Activated naive CD8-positive, alpha-beta T cell treated with anti-CD3 and anti-CD28 coated beads, Interleukin-2, amount 10 ng/mL, durations not matched to agents 7 days and 5 days (primary cell): Measurements from ENCODE around the gene MTRFR. TPM values are rescaled to one million over a fixed set of nuclear protein-coding genes. Genes with fewer than 3 reads are reported as not detected.
"Not testable (repeated sequence)": the region's sequence is repeated elsewhere in the genome, so short reads cannot be mapped to it uniquely, and the experiment has no call there.

Source experiments
- ATAC-seq: fragments of 150-1000 bp; cut with Tn5 transposase; one replicate; pipeline ENCODE4 v1.10.0; 2021; ENCODE audit warnings: low read depth, moderate library complexity
- POLR2A ChIA-PET: fragments of 350-600 bp; sonication (Branson Sonifier 250); formaldehyde crosslinking; loops from one replicate; lab custom pipeline; 2021; ENCODE audit warnings: antibody characterized with exemption; lab: Charles Lee
- DNase-seq: peaks from one replicate; pipeline ENCODE4 v3.0.0; 2021
- H3K27ac Mint-ChIP-seq: one replicate; pipeline ENCODE4 v1.8.0; 2022; ENCODE audit warnings: mild to moderate bottlenecking, mixed read lengths
- H3K27me3 Mint-ChIP-seq: one replicate; pipeline ENCODE4 v1.8.0; 2022; ENCODE audit warnings: mild to moderate bottlenecking, moderate library complexity, mixed read lengths
- H3K36me3 Mint-ChIP-seq: one replicate; pipeline ENCODE4 v1.8.0; 2021; ENCODE audit warnings: mild to moderate bottlenecking, mixed read lengths
- H3K4me1 Mint-ChIP-seq: one replicate; pipeline ENCODE4 v1.8.0; 2021; ENCODE audit warnings: mixed read lengths
- H3K4me3 Mint-ChIP-seq: one replicate; pipeline ENCODE4 v1.8.0; 2022; ENCODE audit warnings: mild to moderate bottlenecking, moderate library complexity, mixed read lengths
- H3K9me3 Mint-ChIP-seq: one replicate; pipeline ENCODE4 v1.8.0; 2021; ENCODE audit warnings: mixed read lengths
- total RNA-seq, 2 experiments: library from RNA; stranded (reverse); gene quantifications; one replicate each; pipeline ENCODE4 v1.2.3, GENCODE V29; 2021

MTRFR gene
- total RNA-seq, 2 experiments from 2014 or later = 41.2 to 42.1 TPM

GRCh38 chr12:123233505-123234308 lies 471 bp downstream of the MTRFR start:
- peak overlapping the region; percentile 94 for H3K27ac Mint-ChIP-seq
- peaks cover 10% of the 10 kb centered on the region for H3K36me3 Mint-ChIP-seq
- ATAC-seq (peak; percentile 8), DNase-seq (no peak)
- no peaks in the 10 kb centered on the region for H3K9me3 Mint-ChIP-seq
- H3K4me1 Mint-ChIP-seq = peaks cover 56% of the 10 kb centered on the region
- H3K27me3 Mint-ChIP-seq = no peaks in the 10 kb centered on the region
- POLR2A ChIA-PET = interaction anchor here (0.6 to 4.1 kb wide), 51 partner anchors 9 to 760 kb away, joined by 3 to 91 read pairs (median 5); partner anchors contain the start of genes ABCB9, ARL6IP4, DDX55 and DNAH10
- H3K4me3 Mint-ChIP-seq = peak overlapping the region; percentile 100

GRCh38 chr12:123237646-123238329 lies 4.6 kb downstream of the MTRFR start:
- no peak for ATAC-seq
- Mint-ChIP-seq H3K4me3 (peak overlapping the region; percentile 78), H3K36me3 (peaks cover 16% of the 10 kb centered on the region), H3K27ac (peak overlapping the region; percentile 94), H3K9me3 (no peaks in the 10 kb centered on the region), H3K4me1 (peaks cover 47% of the 10 kb centered on the region), H3K27me3 (no peaks in the 10 kb centered on the region)
- peak; percentile 68 for DNase-seq
- POLR2A ChIA-PET = interaction anchor here (0.6 to 1.9 kb wide), 15 partner anchors 9 to 575 kb away, joined by 3 to 13 read pairs (median 4); partner anchors contain the start of genes ABCB9 and OGFOD2

DNA sequence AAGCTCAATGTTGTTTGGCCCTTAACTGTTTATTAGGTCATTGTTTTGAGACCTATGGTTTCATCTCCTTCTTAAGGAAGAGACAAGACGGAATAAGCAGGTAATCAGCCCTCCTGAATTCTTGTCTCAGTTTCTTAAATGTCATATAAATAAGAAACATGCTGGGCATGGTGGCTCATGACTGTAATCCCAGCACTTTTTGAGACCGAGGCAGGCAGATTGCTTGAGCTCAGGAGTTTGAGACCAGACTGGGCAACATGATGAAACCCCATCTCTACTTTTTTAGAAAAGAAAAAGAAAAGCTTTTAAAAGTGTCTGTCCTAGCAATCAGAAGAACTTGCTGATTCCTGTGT lies 5.1 kb downstream of the MTRFR start:
- ATAC-seq (no peak), DNase-seq (no peak)
- Mint-ChIP-seq H3K9me3 (no peaks in the 10 kb centered on the region), H3K27ac (peak overlapping the region; percentile 94), H3K4me3 (peak overlapping the region; percentile 78), H3K36me3 (peaks cover 16% of the 10 kb centered on the region), H3K4me1 (peaks cover 48% of the 10 kb centered on the region), H3K27me3 (no peaks in the 10 kb centered on the region)
- POLR2A ChIA-PET = interaction anchor here (0.6 to 1.9 kb wide), 16 partner anchors 10 to 576 kb away, joined by 3 to 13 read pairs (median 4); partner anchors contain the start of genes ABCB9 and OGFOD2

DNA sequence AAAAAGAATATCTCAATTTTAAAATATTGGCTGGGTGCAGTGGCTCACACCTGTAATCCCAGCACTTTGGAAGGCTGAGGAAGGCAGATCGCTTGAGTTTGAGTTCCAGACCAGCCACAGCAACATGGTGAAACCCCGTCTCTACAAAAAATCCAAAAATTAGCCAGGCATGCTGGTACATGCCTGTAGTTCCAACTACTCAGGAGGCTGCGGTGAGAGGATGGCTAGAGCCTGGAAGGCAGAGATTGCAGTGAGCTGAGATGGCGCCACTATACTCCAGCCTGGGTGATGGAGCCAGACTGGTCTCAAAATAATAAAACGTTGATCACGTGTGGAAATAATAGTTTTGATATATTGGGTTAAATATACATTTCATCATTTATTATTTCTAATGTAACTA lies 5.7 kb downstream of the MTRFR start:
- DNase-seq = no peak
- H3K4me1 Mint-ChIP-seq = peaks cover 48% of the 10 kb centered on the region
- ATAC-seq = no peak
- no peaks in the 10 kb centered on the region for H3K9me3 Mint-ChIP-seq
- no peak overlapping the region for H3K27ac Mint-ChIP-seq
- H3K27me3 Mint-ChIP-seq = no peaks in the 10 kb centered on the region
- POLR2A ChIA-PET = interaction anchor here (0.6 to 2.0 kb wide), 8 partner anchors 10 to 273 kb away, joined by 3 to 7 read pairs (median 3); partner anchors contain the start of gene ABCB9
- H3K36me3 Mint-ChIP-seq = peaks cover 17% of the 10 kb centered on the region
- no peak overlapping the region for H3K4me3 Mint-ChIP-seq

GRCh38 chr12:123242116-123242904 lies 9.1 kb downstream of the MTRFR start:
- no peaks in the 10 kb centered on the region for H3K27me3 Mint-ChIP-seq
- peaks cover 32% of the 10 kb centered on the region for H3K36me3 Mint-ChIP-seq
- H3K4me1 Mint-ChIP-seq = peaks cover 34% of the 10 kb centered on the region
- H3K4me3 Mint-ChIP-seq = peak overlapping the region; percentile 48
- no peak for DNase-seq
- peak; percentile 59 for ATAC-seq
- peak overlapping the region; percentile 84 for H3K27ac Mint-ChIP-seq
- peaks cover 3% of the 10 kb centered on the region for H3K9me3 Mint-ChIP-seq
- POLR2A ChIA-PET = interaction anchor here (0.6 to 4.9 kb wide), 5 partner anchors 10 to 373 kb away, joined by 3 to 43 read pairs (median 4); partner anchors contain the start of genes MPHOSPH9 and MTRFR

- Mint-ChIP-seq H3K9me3 (peaks cover 14% of the 10 kb centered on the region), H3K27ac (no peak overlapping the region), H3K36me3 (peaks cover 47% of the 10 kb centered on the region), H3K27me3 (no peaks in the 10 kb centered on the region), H3K4me1 (peaks cover 34% of the 10 kb centered on the region), H3K4me3 (no peak overlapping the region)
- ATAC-seq (no peak), DNase-seq (no peak)
- POLR2A ChIA-PET = interaction anchor here (0.9 to 4.9 kb wide), 2 partner anchors 11 to 379 kb away, joined by 3 to 43 read pairs; partner anchors contain the start of genes MPHOSPH9 and MTRFR
These were observed 10.5 kb downstream of the MTRFR start for GRCh38 chr12:123243671-123244262.

GRCh38 chr12:123245678-123246077 lies 12.4 kb downstream of the MTRFR start:
- H3K4me1 Mint-ChIP-seq = peaks cover 40% of the 10 kb centered on the region
- DNase-seq = no peak
- no peak for ATAC-seq
- no peak overlapping the region for H3K4me3 Mint-ChIP-seq
- peaks cover 14% of the 10 kb centered on the region for H3K9me3 Mint-ChIP-seq
- POLR2A ChIA-PET = interaction anchor here (1.3 kb wide), 1 partner anchor 13 kb away, joined by 4 read pairs; the partner anchor contains the start of gene MPHOSPH9
- H3K27ac Mint-ChIP-seq = no peak overlapping the region
- no peaks in the 10 kb centered on the region for H3K27me3 Mint-ChIP-seq
- peaks cover 55% of the 10 kb centered on the region for H3K36me3 Mint-ChIP-seq

GRCh38 chr12:123248129-123248528 lies 14.9 kb downstream of the MTRFR start:
- POLR2A ChIA-PET = interaction anchor here (0.6 to 2.2 kb wide), 3 partner anchors 10 to 26 kb away, joined by 3 to 14 read pairs (median 4); partner anchors contain the start of genes MPHOSPH9 and MTRFR
- H3K36me3 Mint-ChIP-seq = peaks cover 48% of the 10 kb centered on the region
- H3K4me1 Mint-ChIP-seq = peaks cover 31% of the 10 kb centered on the region
- not testable (repeated sequence) for H3K4me3 Mint-ChIP-seq, ATAC-seq, H3K27ac Mint-ChIP-seq, H3K27me3 Mint-ChIP-seq, DNase-seq
- peaks cover 14% of the 10 kb centered on the region for H3K9me3 Mint-ChIP-seq

- peaks cover 51% of the 10 kb centered on the region for H3K36me3 Mint-ChIP-seq
- not testable (repeated sequence) for ATAC-seq, H3K27me3 Mint-ChIP-seq, DNase-seq, H3K27ac Mint-ChIP-seq, H3K4me3 Mint-ChIP-seq
- H3K9me3 Mint-ChIP-seq = peaks cover 14% of the 10 kb centered on the region
- POLR2A ChIA-PET = interaction anchor here (0.6 to 2.2 kb wide), 4 partner anchors 10 to 20 kb away, joined by 3 to 14 read pairs (median 4); partner anchors contain the start of genes MPHOSPH9 and MTRFR
- peaks cover 31% of the 10 kb centered on the region for H3K4me1 Mint-ChIP-seq
These were observed 15.9 kb downstream of the MTRFR start for GRCh38 chr12:123248996-123249741.

DNA sequence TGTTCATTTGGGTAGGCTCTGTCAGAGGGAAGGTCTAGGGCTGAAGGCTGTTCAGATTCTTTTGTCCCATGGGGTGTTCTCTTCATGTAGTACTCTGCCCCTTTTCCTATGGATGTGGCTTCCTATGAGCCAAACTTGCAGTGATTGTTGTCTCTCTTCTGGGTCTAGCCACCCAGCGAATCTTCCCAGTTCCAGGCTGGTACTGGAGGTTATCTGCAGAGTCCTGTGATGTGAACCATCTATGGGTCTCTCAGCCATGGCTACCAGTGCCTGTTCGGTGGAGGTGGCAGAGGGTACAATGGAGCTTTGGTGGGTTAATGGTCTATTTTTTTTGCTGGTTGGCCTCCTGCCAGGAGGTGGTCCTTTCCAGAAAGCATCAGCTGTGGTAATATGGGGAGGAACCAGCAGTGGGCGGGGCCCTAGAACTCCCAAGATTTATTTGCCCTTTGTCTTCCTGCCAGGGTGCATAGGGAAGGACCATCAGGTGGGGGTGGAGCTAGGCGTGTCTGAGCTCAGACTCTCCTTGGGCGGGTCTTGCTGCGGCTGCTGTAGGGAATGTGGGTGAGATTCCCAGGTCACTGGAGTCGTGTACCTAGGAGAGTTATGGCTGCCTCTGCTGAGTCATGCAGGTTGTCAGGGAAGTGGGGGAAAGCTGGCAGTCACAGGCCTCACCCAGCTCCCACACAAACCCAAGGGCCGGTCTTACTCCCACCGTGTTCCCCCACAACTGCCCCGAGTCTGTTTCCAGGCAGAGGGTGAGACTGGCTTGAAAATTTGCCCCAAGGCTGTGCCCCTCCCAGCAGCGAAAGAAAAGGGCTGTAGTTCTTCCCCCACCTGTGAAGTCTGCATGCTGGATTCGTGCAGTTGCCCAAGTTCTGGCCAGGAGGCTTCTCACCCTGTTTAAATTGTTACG lies 17.5 kb downstream of the MTRFR start:
- H3K36me3 Mint-ChIP-seq = peaks cover 46% of the 10 kb centered on the region
- peaks cover 14% of the 10 kb centered on the region for H3K9me3 Mint-ChIP-seq
- peaks cover 30% of the 10 kb centered on the region for H3K4me1 Mint-ChIP-seq

More for the DNA sequence above, 17.5 kb downstream of the MTRFR start:
- Mint-ChIP-seq H3K27me3 (no peaks in the 10 kb centered on the region), H3K4me3 (no peak overlapping the region), H3K27ac (peak overlapping the region; percentile 34)
- POLR2A ChIA-PET = interaction anchor here (0.9 kb wide), 1 partner anchor 18 kb away, joined by 3 read pairs; the partner anchor contains the start of genes MPHOSPH9 and MTRFR
- DNase-seq (no peak), ATAC-seq (no peak)
